Progenitor cell of endocrine pancreas (in vitro differentiated cells): ENCODE results near the gene PTPN14. TPM values are rescaled to one million over a fixed set of nuclear protein-coding genes. Genes with fewer than 3 reads are reported as not detected.

ENCODE experiments used
- DNase-seq: peaks from one replicate; pipeline ENCODE4 v3.0.0; 2021; ENCODE audit warnings: low spot score; ENCODE audit not compliant: unreplicated experiment
- H3K27ac Mint-ChIP-seq: 2 replicates; pipeline ENCODE4 v1.8.0; 2021; ENCODE audit warnings: mild to moderate bottlenecking, moderate library complexity, mixed read lengths
- H3K27me3 Mint-ChIP-seq: 2 replicates; pipeline ENCODE4 v1.8.0; 2021; ENCODE audit warnings: mixed read lengths
- H3K36me3 Mint-ChIP-seq: 2 replicates; pipeline ENCODE4 v1.8.0; 2022; ENCODE audit warnings: mixed read lengths; ENCODE audit not compliant: insufficient read depth
- H3K4me1 Mint-ChIP-seq: 2 replicates; pipeline ENCODE4 v1.8.0; 2021; ENCODE audit warnings: low read depth, mixed read lengths
- H3K4me3 Mint-ChIP-seq: 2 replicates; pipeline ENCODE4 v1.8.0; 2021; ENCODE audit warnings: low read depth, mild to moderate bottlenecking, moderate library complexity, mixed read lengths
- H3K9me3 Mint-ChIP-seq: 2 replicates; pipeline ENCODE4 v1.8.0; 2021; ENCODE audit warnings: low read depth, mixed read lengths
- CTCF ChIP-seq: fragments of 200-600 bp; sonication (generic); IDR thresholded peaks from one replicate; pipeline ENCODE4 v1.5.0; 2021; ENCODE audit warnings: antibody characterized with exemption, mild to moderate bottlenecking; ENCODE audit not compliant: unreplicated experiment
- total RNA-seq: library from RNA; stranded (reverse); gene quantifications from 2 replicates; pipeline ENCODE4 v1.2.1, GENCODE V29; 2021

The PTPN14 gene
- total RNA-seq, 1 donor from 2014 or later: 37.0 TPM

- Mint-ChIP-seq H3K9me3 (peaks cover 3% of the 10 kb centered on the region), H3K27me3 (no peaks in the 10 kb centered on the region), H3K4me3 (no peak overlapping the region), H3K4me1 (peaks cover 9% of the 10 kb centered on the region), H3K36me3 (peaks cover 4% of the 10 kb centered on the region), H3K27ac (no peak overlapping the region)
- no peak for DNase-seq
- no peak for TF ChIP-seq CTCF
These were observed 125.0 kb downstream of the PTPN14 start for GRCh38 chr1:214426426-214426812.

- no peak for DNase-seq
- Mint-ChIP-seq H3K36me3 (peaks cover 4% of the 10 kb centered on the region), H3K27me3 (no peaks in the 10 kb centered on the region), H3K4me1 (peaks cover 9% of the 10 kb centered on the region), H3K27ac (no peak overlapping the region), H3K4me3 (no peak overlapping the region), H3K9me3 (peaks cover 3% of the 10 kb centered on the region)
- TF ChIP-seq CTCF: no peak
These were observed 125.5 kb downstream of the PTPN14 start for GRCh38 chr1:214425716-214426425.

GRCh38 chr1:214425101-214425500, 126.3 kb downstream of the PTPN14 start:
- no peak overlapping the region for H3K4me3 Mint-ChIP-seq
- peaks cover 4% of the 10 kb centered on the region for H3K36me3 Mint-ChIP-seq
- no peak for DNase-seq
- H3K9me3 Mint-ChIP-seq: peaks cover 3% of the 10 kb centered on the region
- TF ChIP-seq CTCF: no peak
- H3K27ac Mint-ChIP-seq: no peak overlapping the region
- H3K27me3 Mint-ChIP-seq: no peaks in the 10 kb centered on the region
- peaks cover 11% of the 10 kb centered on the region for H3K4me1 Mint-ChIP-seq

- TF ChIP-seq CTCF: no peak
- Mint-ChIP-seq H3K27ac (peak overlapping the region; percentile 63), H3K36me3 (peaks cover 4% of the 10 kb centered on the region), H3K4me1 (peaks cover 17% of the 10 kb centered on the region), H3K9me3 (peaks cover 3% of the 10 kb centered on the region), H3K4me3 (no peak overlapping the region), H3K27me3 (no peaks in the 10 kb centered on the region)
- no peak for DNase-seq
These were observed 128.4 kb downstream of the PTPN14 start for GRCh38 chr1:214423045-214423444.

GRCh38 chr1:214422137-214422671, 129.2 kb downstream of the PTPN14 start:
- Mint-ChIP-seq H3K36me3 (peaks cover 4% of the 10 kb centered on the region), H3K4me1 (peaks cover 14% of the 10 kb centered on the region), H3K27me3 (no peaks in the 10 kb centered on the region), H3K4me3 (no peak overlapping the region), H3K9me3 (peaks cover 3% of the 10 kb centered on the region), H3K27ac (no peak overlapping the region)
- no peak for DNase-seq
- TF ChIP-seq CTCF: no peak
